ENCODE data around the gene PRKAG2. TPM values are rescaled to one million over a fixed set of nuclear protein-coding genes. Genes with fewer than 3 reads are reported as not detected.

The PRKAG2 gene
- total RNA-seq, 4 donors from 2014 or later: 7.5 to 14.3 (median 12.2) TPM

DNA sequence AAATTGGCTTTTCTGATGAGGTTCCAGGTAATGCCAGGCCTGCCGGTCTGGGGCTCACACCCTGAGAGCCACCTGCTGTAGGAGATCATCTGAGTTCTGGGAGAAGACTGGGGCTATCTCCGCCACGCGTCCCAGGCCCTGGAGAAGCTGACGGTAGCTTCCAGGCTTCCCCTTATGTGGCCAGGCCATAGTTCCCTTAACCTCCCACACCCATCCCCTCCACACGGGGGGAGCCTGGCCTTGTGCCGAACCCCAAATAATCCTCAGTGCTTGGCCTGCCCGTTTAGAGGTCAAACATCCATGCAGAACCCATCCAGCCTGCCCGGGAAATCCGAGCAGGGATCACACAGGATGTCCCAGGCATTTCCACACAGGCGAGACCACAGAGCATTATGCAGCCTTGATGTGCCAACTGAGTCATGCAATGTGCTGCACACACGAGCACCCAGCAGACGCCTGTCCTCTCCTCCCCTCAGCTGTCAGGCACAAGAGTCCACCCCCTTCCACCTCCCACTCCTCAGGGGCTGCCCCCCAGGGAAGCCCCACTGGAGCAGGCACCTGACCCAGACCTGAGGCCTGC is 176.2 kb downstream of the PRKAG2 start:
- 78 to 93% methylated on average over 12 to 13 of the region's 13 CpGs for WGBS, 2 donors
- TF ChIP-seq, protein P1, sequence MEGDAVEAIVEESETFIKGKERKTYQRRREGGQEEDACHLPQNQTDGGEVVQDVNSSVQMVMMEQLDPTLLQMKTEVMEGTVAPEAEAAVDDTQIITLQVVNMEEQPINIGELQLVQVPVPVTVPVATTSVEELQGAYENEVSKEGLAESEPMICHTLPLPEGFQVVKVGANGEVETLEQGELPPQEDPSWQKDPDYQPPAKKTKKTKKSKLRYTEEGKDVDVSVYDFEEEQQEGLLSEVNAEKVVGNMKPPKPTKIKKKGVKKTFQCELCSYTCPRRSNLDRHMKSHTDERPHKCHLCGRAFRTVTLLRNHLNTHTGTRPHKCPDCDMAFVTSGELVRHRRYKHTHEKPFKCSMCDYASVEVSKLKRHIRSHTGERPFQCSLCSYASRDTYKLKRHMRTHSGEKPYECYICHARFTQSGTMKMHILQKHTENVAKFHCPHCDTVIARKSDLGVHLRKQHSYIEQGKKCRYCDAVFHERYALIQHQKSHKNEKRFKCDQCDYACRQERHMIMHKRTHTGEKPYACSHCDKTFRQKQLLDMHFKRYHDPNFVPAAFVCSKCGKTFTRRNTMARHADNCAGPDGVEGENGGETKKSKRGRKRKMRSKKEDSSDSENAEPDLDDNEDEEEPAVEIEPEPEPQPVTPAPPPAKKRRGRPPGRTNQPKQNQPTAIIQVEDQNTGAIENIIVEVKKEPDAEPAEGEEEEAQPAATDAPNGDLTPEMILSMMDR (IDR thresholded peaks at IDR 0.05): no peak
- no peak for TF ChIP-seq POLR2A (IDR thresholded peaks at IDR 0.05)
- H3K4me3 ChIP-seq (ENCODE audit: low read depth, poor library complexity, severe bottlenecking): no peak overlapping the region
- DNase-seq (ENCODE audit: low spot score in 2 of 2): no peak
- intact Hi-C loops (cut with DNase I; ENCODE audit: low total_unique reads): no loop called here

GRCh38 chr7:151699928-151700319 is 177.0 kb downstream of the PRKAG2 start:
- TF ChIP-seq, protein P1 (IDR thresholded peaks at IDR 0.05): no peak
- TF ChIP-seq POLR2A (IDR thresholded peaks at IDR 0.05): no peak
- WGBS, 2 donors: 86 to 92% methylated on average over 10 of the region's 10 CpGs
- intact Hi-C loops (cut with DNase I; ENCODE audit: low total_unique reads): no loop called here

DNA sequence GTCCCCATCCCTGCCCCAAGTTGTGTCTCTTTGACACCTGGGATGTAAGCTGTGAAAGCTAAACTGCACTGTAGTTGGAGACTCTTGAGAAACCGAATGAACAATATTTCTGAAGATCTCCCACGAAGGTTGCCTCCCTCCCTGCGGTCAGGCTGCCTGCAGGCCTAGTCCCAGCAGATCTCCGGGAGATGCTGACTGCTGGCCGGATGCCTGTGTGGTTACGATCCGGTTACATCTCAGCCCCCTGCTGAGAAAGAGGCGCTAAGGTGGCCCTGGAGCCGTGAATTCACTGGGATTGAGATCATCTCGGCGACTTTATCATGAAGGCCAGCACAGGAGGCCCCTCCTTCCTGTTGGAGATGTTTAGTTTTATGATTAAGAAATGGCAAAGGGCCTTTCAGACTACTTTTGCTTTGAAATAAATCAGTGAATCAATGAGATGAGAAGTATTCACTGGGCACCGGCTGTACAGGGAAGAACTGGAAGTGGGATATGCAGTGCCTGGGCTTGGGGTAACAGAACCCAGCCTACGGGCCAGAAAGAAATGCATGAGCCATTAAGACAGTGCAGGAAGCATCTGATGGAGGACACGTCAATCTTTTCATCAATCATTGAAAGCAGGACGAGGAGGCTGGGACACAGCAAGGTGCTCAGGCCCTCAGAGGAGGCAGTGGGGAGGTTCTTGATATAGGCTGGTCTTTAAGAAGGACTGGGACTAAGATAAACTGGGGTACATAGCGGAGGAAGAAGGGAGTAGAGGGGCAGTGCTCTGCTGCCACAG is 177.6 kb downstream of the PRKAG2 start:
- WGBS, 2 donors: 88 to 89% methylated on average over 15 to 16 of the region's 16 CpGs
- intact Hi-C loops (cut with DNase I; ENCODE audit: low total_unique reads): no loop called here
- TF ChIP-seq, protein P1 (IDR thresholded peaks at IDR 0.05): no peak
- TF ChIP-seq POLR2A (IDR thresholded peaks at IDR 0.05): no peak
- no peak overlapping the region for H3K4me3 ChIP-seq (ENCODE audit: low read depth, poor library complexity, severe bottlenecking)
- DNase-seq (ENCODE audit: low spot score in 2 of 2): no peak

More at GRCh38 chr7:151699928-151700319, 177.0 kb downstream of the PRKAG2 start:
- no peak for DNase-seq (ENCODE audit: low spot score in 2 of 2)
- H3K4me3 ChIP-seq (ENCODE audit: low read depth, poor library complexity, severe bottlenecking): no peak overlapping the region

- intact Hi-C loops (cut with DNase I; ENCODE audit: low total_unique reads): no loop called here
- 82 to 96% methylated on average over 3 to 5 of the region's 5 CpGs for WGBS, 2 donors
- H3K4me3 ChIP-seq (ENCODE audit: low read depth, poor library complexity, severe bottlenecking): no peak overlapping the region
- no peak for DNase-seq (ENCODE audit: low spot score in 2 of 2)
- no peak for TF ChIP-seq POLR2A (IDR thresholded peaks at IDR 0.05)
- TF ChIP-seq, protein P1 (IDR thresholded peaks at IDR 0.05): no peak
These were observed 179.0 kb downstream of the PRKAG2 start for GRCh38 chr7:151697942-151698341.

GRCh38 chr7:151697515-151697895 is 179.4 kb downstream of the PRKAG2 start:
- intact Hi-C loops (cut with DNase I; ENCODE audit: low total_unique reads): no loop called here
- no peak for DNase-seq (ENCODE audit: low spot score in 2 of 2)
- TF ChIP-seq POLR2A (IDR thresholded peaks at IDR 0.05): no peak
- TF ChIP-seq, protein P1 (IDR thresholded peaks at IDR 0.05): no peak
- H3K4me3 ChIP-seq (ENCODE audit: low read depth, poor library complexity, severe bottlenecking): no peak overlapping the region
- WGBS, 2 donors: 88 to 96% methylated on average over 10 of the region's 10 CpGs

Data from lower leg skin (tissue), 4 donors.